Measurements from ENCODE around the gene IL11.

The IL11 gene

DNA sequence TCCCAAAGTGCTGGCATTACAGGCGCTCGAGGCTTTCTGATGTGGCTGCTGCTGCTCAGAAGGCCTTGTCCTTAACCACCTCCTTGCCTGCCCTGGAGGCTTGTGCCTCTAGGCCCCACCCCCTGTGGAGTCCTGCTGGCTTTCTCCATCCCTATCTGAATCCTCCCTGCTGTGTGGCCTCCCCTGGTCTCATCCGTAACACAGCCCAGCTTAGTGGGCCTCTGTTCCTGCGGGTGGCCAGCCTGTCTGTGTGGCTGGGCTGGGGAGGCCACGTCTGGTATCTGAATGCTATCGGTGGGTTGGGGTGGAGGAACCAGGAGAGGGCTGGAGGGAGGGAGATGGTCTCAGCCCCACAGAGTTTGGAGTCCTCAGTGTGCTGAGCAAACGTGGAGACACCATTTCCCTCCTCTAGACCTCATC, 20.2 kb upstream of the IL11 start:
- no peak for DNase-seq (ENCODE audit: extremely low read depth, low read depth)
- H3K4me3 ChIP-seq (replicated peaks; ENCODE audit: low read depth, low read length): no peak overlapping the region
- TF ChIP-seq, protein P1, sequence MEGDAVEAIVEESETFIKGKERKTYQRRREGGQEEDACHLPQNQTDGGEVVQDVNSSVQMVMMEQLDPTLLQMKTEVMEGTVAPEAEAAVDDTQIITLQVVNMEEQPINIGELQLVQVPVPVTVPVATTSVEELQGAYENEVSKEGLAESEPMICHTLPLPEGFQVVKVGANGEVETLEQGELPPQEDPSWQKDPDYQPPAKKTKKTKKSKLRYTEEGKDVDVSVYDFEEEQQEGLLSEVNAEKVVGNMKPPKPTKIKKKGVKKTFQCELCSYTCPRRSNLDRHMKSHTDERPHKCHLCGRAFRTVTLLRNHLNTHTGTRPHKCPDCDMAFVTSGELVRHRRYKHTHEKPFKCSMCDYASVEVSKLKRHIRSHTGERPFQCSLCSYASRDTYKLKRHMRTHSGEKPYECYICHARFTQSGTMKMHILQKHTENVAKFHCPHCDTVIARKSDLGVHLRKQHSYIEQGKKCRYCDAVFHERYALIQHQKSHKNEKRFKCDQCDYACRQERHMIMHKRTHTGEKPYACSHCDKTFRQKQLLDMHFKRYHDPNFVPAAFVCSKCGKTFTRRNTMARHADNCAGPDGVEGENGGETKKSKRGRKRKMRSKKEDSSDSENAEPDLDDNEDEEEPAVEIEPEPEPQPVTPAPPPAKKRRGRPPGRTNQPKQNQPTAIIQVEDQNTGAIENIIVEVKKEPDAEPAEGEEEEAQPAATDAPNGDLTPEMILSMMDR (IDR thresholded peaks at IDR 0.05; ENCODE audit: low read depth, low read length, missing control alignments): no peak

DNA sequence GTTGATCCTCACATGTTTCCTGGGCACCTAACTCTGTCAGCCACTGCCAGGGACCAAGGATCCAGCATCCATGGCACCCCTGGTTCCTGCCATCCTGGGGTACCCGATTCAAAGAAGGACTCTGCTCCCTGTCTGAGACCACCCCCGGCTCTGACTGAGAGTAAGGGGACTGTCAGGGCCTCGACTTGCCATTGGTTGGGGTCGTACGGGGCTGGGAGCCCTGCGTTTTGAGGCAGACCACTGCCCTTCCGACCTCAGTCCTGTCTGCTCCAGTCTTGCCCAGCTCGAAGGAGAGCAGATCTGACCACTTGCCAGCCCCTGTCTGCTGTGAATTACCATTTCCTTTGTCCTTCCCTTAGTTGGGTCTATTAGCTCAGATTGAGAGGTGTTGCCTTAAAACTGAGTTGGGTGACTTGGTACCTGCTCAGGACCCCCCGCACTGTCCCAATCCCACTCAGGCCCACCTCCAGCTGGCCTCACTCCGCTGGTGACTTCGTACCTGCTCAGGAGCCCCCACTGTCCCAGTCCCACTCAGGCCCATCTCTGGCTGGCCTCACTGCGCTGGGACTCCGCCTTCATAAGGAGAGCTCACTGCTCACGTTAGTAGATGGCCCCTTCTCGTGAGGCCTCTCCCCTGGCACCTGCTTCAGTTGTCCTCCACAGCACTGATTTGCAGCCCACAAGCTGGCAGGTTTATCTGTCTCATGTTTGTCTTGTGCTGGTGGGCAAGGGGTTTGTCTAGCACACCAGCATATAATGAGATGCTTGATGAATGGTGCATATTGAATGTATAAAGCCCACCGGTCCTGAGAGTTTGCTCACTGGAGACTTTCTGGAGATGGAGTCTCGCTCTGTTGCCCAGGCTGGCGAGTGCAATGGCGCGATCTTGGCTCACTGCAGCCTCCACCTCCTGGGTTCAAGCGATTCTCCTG, 19.4 kb upstream of the IL11 start:
- TF ChIP-seq, protein P1 (IDR thresholded peaks at IDR 0.05; ENCODE audit: low read depth, low read length, missing control alignments): no peak
- peak overlapping the region; percentile 96 for H3K4me3 ChIP-seq (replicated peaks; ENCODE audit: low read depth, low read length)
- no peak for DNase-seq (ENCODE audit: extremely low read depth, low read depth)

DNA sequence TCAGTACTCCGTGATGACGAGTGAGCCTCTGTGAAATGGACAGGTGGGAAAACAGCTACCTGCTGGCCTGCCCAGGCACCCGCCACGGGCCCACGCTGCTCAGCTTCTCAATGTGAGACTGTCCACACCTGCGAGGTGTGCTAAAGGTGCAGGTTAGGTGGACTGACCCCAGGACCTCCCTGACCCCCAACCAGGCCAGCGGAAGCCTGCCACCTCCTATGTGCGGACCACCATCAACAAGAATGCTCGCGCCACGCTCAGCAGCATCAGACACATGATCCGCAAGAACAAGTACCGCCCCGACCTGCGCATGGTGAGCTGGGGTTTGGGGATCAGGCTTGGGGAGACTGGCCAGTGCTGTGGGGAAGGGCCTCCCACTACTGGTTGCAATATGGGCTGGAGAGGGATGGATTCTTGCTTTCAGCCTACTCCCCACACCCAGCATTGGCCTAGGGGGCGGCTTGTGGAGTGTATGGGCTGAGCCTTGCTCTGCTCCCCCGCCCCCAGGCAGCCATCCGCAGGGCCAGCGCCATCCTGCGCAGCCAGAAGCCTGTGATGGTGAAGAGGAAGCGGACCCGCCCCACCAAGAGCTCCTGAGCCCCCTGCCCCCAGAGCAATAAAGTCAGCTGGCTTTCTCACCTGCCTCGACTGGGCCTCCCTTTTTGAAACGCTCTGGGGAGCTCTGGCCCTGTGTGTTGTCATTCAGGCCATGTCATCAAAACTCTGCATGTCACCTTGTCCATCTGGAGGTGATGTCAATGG, 17.7 kb upstream of the IL11 start:
- DNase-seq (ENCODE audit: extremely low read depth, low read depth): no peak

DNA sequence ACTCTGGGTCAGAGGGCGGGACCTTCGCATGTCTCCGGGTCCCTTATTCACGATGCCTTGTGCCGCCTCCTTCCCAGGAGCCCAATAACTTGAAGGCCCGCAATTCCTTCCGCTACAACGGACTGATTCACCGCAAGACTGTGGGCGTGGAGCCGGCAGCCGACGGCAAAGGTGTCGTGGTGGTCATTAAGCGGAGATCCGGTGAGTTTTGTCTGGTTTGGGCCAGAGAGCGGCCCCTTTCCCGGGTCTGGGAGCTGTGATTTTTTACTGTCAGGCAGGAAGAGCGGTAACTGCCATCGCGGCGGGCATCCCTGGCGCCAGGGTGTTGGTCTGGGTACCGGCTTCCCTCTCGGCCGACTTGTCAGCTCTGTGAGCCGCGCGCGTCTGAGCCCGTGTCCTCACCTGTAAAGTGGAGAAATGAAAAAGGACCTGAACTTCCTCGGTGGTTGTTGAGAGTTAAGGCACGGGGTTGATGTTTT, 16.3 kb upstream of the IL11 start:
- no peak for DNase-seq (ENCODE audit: extremely low read depth, low read depth)
- TF ChIP-seq, protein P1 (IDR thresholded peaks at IDR 0.05; ENCODE audit: low read depth, low read length, missing control alignments): no peak
- peak overlapping the region; percentile 96 for H3K4me3 ChIP-seq (replicated peaks; ENCODE audit: low read depth, low read length)

More for the DNA sequence above, 17.7 kb upstream of the IL11 start:
- H3K4me3 ChIP-seq (replicated peaks; ENCODE audit: low read depth, low read length): peak overlapping the region; percentile 96
- TF ChIP-seq, protein P1 (IDR thresholded peaks at IDR 0.05; ENCODE audit: low read depth, low read length, missing control alignments): no peak

DNA sequence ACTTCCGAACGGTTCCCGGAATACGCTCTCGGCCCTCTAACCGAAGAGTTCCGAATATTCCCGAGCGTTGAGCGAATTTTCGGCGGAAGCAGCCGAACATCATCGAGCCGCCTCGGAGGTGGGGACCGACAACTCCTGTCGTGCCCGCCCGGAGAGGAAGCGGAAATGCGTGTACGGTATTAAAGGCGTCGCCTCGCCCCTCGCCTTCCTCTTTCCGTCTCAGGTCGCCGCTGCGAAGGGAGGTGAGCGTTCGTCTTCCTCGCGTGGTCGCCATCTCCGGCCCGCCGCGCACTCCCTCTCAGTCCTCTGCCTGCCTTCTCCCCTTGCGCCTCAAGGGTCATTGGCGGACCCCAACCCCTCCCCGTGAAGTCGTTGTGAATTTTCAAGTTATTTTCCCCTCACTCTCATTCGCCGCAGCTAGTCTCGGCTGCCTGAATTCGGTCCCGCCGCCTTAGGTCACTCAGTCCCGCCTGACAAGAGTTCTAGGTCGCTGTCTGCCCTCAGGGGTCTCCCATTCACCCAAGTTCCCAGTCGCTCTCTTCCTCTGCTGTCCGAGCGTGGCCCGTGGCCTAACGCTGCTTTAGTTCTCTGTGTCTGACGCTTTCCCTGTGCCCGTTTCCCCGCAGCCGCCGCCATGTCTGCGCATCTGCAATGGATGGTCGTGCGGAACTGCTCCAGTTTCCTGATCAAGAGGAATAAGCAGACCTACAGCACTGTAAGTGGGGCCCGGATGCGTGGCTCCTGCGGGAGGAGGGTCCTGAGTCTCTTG, 15.6 kb upstream of the IL11 start, which contains the start of gene RPL28:
Gene RPL28, plus strand, starts transcription at position 209 of the 769 bp plus-strand sequence. Its CDS starts 426 bp downstream, at position 635.
- DNase-seq (ENCODE audit: extremely low read depth, low read depth): peak; percentile 93
- TF ChIP-seq, protein P1 (IDR thresholded peaks at IDR 0.05; ENCODE audit: low read depth, low read length, missing control alignments): no peak
- H3K4me3 ChIP-seq (replicated peaks; ENCODE audit: low read depth, low read length): peak within 1 kb of the TSS; percentile 96
